ENCODE results near the gene ADAM20.

DNA sequence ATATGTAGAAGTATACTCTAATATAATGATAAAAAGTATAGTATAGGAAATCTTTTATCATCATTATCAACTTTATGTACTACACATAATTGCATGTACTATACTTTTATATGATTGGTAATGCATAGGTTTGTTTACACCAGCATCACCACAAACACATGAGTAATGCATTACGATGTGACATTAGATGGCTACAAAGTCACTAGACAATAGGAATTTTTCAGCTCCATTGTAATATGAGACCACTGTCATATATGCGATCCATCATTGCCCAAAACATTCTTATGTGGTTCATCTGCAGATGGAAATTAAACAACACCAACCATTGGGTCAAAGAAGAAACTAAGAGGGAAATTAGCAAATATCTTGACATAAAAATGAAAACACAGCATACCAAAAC lies 4.4 kb downstream of the ADAM20 start:
- TF ChIP-seq, protein P1, sequence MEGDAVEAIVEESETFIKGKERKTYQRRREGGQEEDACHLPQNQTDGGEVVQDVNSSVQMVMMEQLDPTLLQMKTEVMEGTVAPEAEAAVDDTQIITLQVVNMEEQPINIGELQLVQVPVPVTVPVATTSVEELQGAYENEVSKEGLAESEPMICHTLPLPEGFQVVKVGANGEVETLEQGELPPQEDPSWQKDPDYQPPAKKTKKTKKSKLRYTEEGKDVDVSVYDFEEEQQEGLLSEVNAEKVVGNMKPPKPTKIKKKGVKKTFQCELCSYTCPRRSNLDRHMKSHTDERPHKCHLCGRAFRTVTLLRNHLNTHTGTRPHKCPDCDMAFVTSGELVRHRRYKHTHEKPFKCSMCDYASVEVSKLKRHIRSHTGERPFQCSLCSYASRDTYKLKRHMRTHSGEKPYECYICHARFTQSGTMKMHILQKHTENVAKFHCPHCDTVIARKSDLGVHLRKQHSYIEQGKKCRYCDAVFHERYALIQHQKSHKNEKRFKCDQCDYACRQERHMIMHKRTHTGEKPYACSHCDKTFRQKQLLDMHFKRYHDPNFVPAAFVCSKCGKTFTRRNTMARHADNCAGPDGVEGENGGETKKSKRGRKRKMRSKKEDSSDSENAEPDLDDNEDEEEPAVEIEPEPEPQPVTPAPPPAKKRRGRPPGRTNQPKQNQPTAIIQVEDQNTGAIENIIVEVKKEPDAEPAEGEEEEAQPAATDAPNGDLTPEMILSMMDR (IDR thresholded peaks at IDR 0.05): no peak
- TF ChIP-seq POLR2A (IDR thresholded peaks at IDR 0.05): no peak

All from sigmoid colon (tissue), 3 donors.